ENCODE measurements around the gene TTC28.
"Not testable (repeated sequence)": the region's sequence is repeated elsewhere in the genome, so short reads cannot be mapped to it uniquely, and the experiment has no call there.

Gene TTC28

DNA sequence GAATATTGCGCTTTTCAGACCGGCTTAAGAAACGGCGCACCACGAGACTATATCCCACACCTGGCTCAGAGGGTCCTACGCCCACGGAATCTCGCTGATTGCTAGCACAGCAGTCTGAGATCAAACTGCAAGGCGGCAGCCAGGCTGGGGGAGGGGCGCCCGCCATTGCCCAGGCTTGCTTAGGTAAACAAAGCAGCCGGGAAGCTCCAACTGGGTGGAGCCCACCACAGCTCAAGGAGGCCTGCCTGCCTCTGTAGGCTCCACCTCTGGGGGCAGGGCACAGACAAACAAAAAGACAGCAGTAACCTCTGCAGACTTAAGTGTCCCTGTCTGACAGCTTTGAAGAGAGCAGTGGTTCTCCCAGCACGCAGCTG, 16.1 kb downstream of the TTC28 start:
- TF ChIP-seq IKZF3 (tag by site-specific recombination; IDR thresholded peaks at IDR 0.05) (0 out of 2 replicates have a peak, but pooled peaks have one; percentile 63), ZNF501 (tag by site-specific recombination; IDR thresholded peaks at IDR 0.05) (0 out of 2 replicates have a peak, but pooled peaks have one; percentile 29), EGR2 (tag by site-specific recombination; IDR thresholded peaks at IDR 0.05; ENCODE audit: low read depth) (peak; percentile 27; the same call in 1 of the 2 replicates)
- H3K4me1 ChIP-seq (ENCODE audit: control insufficient read depth, insufficient read depth, low read length); H3K36me3 ChIP-seq (ENCODE audit: control insufficient read depth in 2 of 2, insufficient read depth in 1 of 2, low read length in 2 of 2); CTCF ChIA-PET; H3K27ac ChIP-seq (ENCODE audit: extremely low read depth, low read depth, low read length); H3K9me3 ChIP-seq (ENCODE audit: control insufficient read depth, insufficient read depth, low read depth, low read length); H3K4me3 ChIP-seq (ENCODE audit: low read depth, low read length); POLR2A ChIA-PET: not testable (repeated sequence)

DNA sequence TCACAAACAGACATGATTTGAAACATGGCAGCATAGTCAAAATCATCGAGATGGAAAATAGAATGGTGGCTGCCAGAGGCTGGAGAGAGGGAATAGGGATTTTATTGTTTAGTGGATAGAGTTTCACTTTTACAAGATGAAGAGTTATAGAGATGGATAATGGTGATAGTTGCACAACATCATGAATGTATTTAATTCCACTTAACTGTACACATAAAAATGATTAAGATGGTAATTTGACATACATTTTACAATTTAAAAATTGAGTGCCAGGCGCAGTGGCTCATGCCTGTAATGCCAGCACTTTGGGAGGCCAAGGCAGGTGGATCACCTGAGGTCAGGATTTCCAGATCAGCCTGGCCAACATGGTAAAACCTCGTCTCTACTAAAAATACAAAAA, 21.2 kb downstream of the TTC28 start:
- H3K36me3 ChIP-seq (ENCODE audit: control insufficient read depth in 2 of 2, insufficient read depth in 1 of 2, low read length in 2 of 2) = no peaks in the 10 kb centered on the region; a peak in 1 of 3 replicates
- no peak overlapping the region for H3K27ac ChIP-seq (ENCODE audit: extremely low read depth, low read depth, low read length)
- no peaks in the 10 kb centered on the region for H3K9me3 ChIP-seq (ENCODE audit: control insufficient read depth, insufficient read depth, low read depth, low read length)
- H3K4me3 ChIP-seq (ENCODE audit: low read depth, low read length) = no peak overlapping the region
- peaks cover 2% of the 10 kb centered on the region; the same call in 1 of the 2 replicates for H3K4me1 ChIP-seq (ENCODE audit: control insufficient read depth, insufficient read depth, low read length)
- ChIA-PET CTCF (no interaction called here), POLR2A (no interaction called here)
- TF ChIP-seq ZNF571 (tag by site-specific recombination; IDR thresholded peaks at IDR 0.05) (no peak), ZNF843 (tag by site-specific recombination; IDR thresholded peaks at IDR 0.05) (peak; percentile 63; the same call in 1 of the 2 replicates), ZBTB1 (tag by site-specific recombination; IDR thresholded peaks at IDR 0.05) (no peak), ZNF416 (tag by site-specific recombination; IDR thresholded peaks at IDR 0.05) (no peak), ZNF837 (tag by site-specific recombination; IDR thresholded peaks at IDR 0.05) (no peak), ZNF791 (tag by site-specific recombination; IDR thresholded peaks at IDR 0.05) (no peak), ZNF175 (tag by site-specific recombination; IDR thresholded peaks at IDR 0.05) (no peak), ZNF658 (tag by site-specific recombination; IDR thresholded peaks at IDR 0.05) (no peak), REPIN1 (tag by site-specific recombination; IDR thresholded peaks at IDR 0.05; ENCODE audit: low read depth) (no peak), ZNF223 (tag by site-specific recombination; IDR thresholded peaks at IDR 0.05) (no peak), ZNF121 (tag by site-specific recombination; IDR thresholded peaks at IDR 0.05) (no peak), BCL11B (tag by site-specific recombination; IDR thresholded peaks at IDR 0.05; ENCODE audit: low read depth) (0 out of 2 replicates have a peak, but pooled peaks have one; percentile 57), ZFP41 (tag by site-specific recombination; IDR thresholded peaks at IDR 0.05; ENCODE audit: borderline replicate concordance) (no peak), ZNF112 (tag by site-specific recombination; IDR thresholded peaks at IDR 0.05) (no peak), ZNF146 (tag by site-specific recombination; IDR thresholded peaks at IDR 0.05) (no peak), ZNF133 (tag by site-specific recombination; IDR thresholded peaks at IDR 0.05) (no peak), ZNF530 (tag by site-specific recombination; IDR thresholded peaks at IDR 0.05; ENCODE audit: low read depth) (no peak), GLIS1 (tag by site-specific recombination; IDR thresholded peaks at IDR 0.05) (no peak), ZNF76 (tag by site-specific recombination; IDR thresholded peaks at IDR 0.05; ENCODE audit: borderline replicate concordance, low read depth) (no peak), ZNF558 (tag by site-specific recombination; IDR thresholded peaks at IDR 0.05) (no peak), RBAK (tag by site-specific recombination; IDR thresholded peaks at IDR 0.05) (no peak), ZNF623 (tag by site-specific recombination; IDR thresholded peaks at IDR 0.05) (no peak), ZNF174 (tag by site-specific recombination; IDR thresholded peaks at IDR 0.05) (no peak), HOXD13 (CRISPR knock-in tag; IDR thresholded peaks at IDR 0.05; ENCODE audit: borderline replicate concordance) (no peak)
- TF ChIP-seq, protein P1, sequence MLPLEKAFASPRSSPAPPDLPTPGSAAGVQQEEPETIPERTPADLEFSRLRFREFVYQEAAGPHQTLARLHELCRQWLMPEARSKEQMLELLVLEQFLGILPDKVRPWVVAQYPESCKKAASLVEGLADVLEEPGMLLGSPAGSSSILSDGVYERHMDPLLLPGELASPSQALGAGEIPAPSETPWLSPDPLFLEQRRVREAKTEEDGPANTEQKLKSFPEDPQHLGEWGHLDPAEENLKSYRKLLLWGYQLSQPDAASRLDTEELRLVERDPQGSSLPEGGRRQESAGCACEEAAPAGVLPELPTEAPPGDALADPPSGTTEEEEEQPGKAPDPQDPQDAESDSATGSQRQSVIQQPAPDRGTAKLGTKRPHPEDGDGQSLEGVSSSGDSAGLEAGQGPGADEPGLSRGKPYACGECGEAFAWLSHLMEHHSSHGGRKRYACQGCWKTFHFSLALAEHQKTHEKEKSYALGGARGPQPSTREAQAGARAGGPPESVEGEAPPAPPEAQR (tag by site-specific recombination; IDR thresholded peaks at IDR 0.05) = no peak
- TF ChIP-seq, protein P2, sequence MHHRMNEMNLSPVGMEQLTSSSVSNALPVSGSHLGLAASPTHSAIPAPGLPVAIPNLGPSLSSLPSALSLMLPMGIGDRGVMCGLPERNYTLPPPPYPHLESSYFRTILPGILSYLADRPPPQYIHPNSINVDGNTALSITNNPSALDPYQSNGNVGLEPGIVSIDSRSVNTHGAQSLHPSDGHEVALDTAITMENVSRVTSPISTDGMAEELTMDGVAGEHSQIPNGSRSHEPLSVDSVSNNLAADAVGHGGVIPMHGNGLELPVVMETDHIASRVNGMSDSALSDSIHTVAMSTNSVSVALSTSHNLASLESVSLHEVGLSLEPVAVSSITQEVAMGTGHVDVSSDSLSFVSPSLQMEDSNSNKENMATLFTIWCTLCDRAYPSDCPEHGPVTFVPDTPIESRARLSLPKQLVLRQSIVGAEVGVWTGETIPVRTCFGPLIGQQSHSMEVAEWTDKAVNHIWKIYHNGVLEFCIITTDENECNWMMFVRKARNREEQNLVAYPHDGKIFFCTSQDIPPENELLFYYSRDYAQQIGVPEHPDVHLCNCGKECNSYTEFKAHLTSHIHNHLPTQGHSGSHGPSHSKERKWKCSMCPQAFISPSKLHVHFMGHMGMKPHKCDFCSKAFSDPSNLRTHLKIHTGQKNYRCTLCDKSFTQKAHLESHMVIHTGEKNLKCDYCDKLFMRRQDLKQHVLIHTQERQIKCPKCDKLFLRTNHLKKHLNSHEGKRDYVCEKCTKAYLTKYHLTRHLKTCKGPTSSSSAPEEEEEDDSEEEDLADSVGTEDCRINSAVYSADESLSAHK (tag by site-specific recombination; IDR thresholded peaks at IDR 0.05) = no peak
- TF ChIP-seq, protein P3, sequence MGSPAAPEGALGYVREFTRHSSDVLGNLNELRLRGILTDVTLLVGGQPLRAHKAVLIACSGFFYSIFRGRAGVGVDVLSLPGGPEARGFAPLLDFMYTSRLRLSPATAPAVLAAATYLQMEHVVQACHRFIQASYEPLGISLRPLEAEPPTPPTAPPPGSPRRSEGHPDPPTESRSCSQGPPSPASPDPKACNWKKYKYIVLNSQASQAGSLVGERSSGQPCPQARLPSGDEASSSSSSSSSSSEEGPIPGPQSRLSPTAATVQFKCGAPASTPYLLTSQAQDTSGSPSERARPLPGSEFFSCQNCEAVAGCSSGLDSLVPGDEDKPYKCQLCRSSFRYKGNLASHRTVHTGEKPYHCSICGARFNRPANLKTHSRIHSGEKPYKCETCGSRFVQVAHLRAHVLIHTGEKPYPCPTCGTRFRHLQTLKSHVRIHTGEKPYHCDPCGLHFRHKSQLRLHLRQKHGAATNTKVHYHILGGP (tag by site-specific recombination; IDR thresholded peaks at IDR 0.05) = no peak
- TF ChIP-seq, protein P4, sequence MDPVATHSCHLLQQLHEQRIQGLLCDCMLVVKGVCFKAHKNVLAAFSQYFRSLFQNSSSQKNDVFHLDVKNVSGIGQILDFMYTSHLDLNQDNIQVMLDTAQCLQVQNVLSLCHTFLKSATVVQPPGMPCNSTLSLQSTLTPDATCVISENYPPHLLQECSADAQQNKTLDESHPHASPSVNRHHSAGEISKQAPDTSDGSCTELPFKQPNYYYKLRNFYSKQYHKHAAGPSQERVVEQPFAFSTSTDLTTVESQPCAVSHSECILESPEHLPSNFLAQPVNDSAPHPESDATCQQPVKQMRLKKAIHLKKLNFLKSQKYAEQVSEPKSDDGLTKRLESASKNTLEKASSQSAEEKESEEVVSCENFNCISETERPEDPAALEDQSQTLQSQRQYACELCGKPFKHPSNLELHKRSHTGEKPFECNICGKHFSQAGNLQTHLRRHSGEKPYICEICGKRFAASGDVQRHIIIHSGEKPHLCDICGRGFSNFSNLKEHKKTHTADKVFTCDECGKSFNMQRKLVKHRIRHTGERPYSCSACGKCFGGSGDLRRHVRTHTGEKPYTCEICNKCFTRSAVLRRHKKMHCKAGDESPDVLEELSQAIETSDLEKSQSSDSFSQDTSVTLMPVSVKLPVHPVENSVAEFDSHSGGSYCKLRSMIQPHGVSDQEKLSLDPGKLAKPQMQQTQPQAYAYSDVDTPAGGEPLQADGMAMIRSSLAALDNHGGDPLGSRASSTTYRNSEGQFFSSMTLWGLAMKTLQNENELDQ (tag by site-specific recombination; IDR thresholded peaks at IDR 0.05; ENCODE audit: low read depth) = no peak

All from HEK293 (cell line).